Measurements from ENCODE around the gene C11orf52.

DNA sequence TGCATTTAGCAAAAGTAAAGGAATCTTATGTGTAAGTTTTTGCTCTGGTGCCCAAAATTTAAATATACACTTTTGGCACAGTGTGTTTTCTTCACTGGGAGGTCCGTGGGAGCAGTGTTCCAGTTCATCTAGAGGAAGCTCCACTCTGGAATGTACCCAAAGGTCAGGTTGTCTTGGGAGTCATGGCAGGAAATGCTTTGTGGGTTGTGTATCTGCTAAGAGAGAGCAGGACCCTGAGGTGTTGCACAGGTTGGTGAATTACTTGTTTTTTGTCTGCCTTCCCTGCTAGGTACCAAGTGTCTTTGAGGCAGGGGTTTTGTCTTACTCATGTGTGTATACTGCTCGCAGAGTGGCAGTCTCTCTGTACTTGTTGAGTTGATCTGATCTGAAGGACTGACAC lies 55.7 kb downstream of the C11orf52 start:
- TF ChIP-seq SP1 (IDR thresholded peaks at IDR 0.05) (no peak), FOXM1 (IDR thresholded peaks at IDR 0.05; ENCODE audit: borderline replicate concordance) (no peak), FOXA1 (IDR thresholded peaks at IDR 0.05) (no peak), BHLHE40 (IDR thresholded peaks at IDR 0.05; ENCODE audit: borderline replicate concordance) (no peak), FOXK2 (IDR thresholded peaks at IDR 0.05) (no peak)

Measured in HEK293T (cell line).